HL-60 (cell line): Measurements from ENCODE around the gene CHID1.

Source experiments
- DNase-seq, 2 experiments: peaks; one replicate each; pipeline ENCODE4 v3.0.0-alpha.2; 2010 to 2020; ENCODE audit warnings: low read depth in 1 of 2, low spot score in 1 of 2
- H3K27ac ChIP-seq: fragments of 250-450 bp; sonication (Bioruptor Pico); replicated peaks from 2 replicates; pipeline ENCODE4 v1.5.1; 2020; ENCODE audit warnings: mild to moderate bottlenecking, moderate library complexity
- H3K27me3 ChIP-seq: fragments of 250-450 bp; sonication (Bioruptor Pico); 2 replicates; pipeline ENCODE4 v1.5.1; 2021; ENCODE audit warnings: mild to moderate bottlenecking, moderate library complexity; ENCODE audit not compliant: insufficient read depth, poor library complexity, severe bottlenecking
- H3K4me3 ChIP-seq: replicated peaks from 2 replicates; pipeline ENCODE4 v1.5.1; 2011; ENCODE audit warnings: mild to moderate bottlenecking, control low read depth, low read length; ENCODE audit not compliant: insufficient read depth
- CTCF ChIP-seq: IDR thresholded peaks from one replicate; pipeline ENCODE4 v1.5.1; 2011; ENCODE audit warnings: low read length, control low read depth, inconsistent platforms; ENCODE audit not compliant: insufficient read depth
- GABPA ChIP-seq: IDR thresholded peaks from 2 replicates; pipeline ENCODE4 v1.6.1; 2012; ENCODE audit warnings: low read depth
- POLR2AphosphoS5 ChIP-seq: IDR thresholded peaks from 2 replicates; pipeline ENCODE4 v1.6.1; 2012; ENCODE audit warnings: low read depth
- REST ChIP-seq: IDR thresholded peaks from 2 replicates; pipeline ENCODE4 v1.6.1; 2012; ENCODE audit warnings: low read depth; ENCODE audit not compliant: insufficient replicate concordance
- SPI1 ChIP-seq: IDR thresholded peaks from 2 replicates; pipeline ENCODE4 v1.6.1; 2012; ENCODE audit warnings: low read depth, mild to moderate bottlenecking, borderline replicate concordance

Gene CHID1

GRCh38 chr11:905952-906351 lies 4.7 kb downstream of the CHID1 start:
- DNase-seq = no peak
- Histone ChIP-seq H3K27me3 (no peaks in the 10 kb centered on the region), H3K27ac (no peak overlapping the region), H3K4me3 (no peak overlapping the region)
- TF ChIP-seq REST (no peak), POLR2AphosphoS5 (no peak), SPI1 (no peak), CTCF (no peak), GABPA (no peak)

GRCh38 chr11:904380-904779 lies 6.2 kb downstream of the CHID1 start:
- H3K4me3 ChIP-seq = no peak overlapping the region
- no peak overlapping the region for H3K27ac ChIP-seq
- no peaks in the 10 kb centered on the region for H3K27me3 ChIP-seq
- no peak for DNase-seq
- TF ChIP-seq POLR2AphosphoS5 (no peak), SPI1 (no peak), CTCF (no peak), REST (no peak), GABPA (no peak)

GRCh38 chr11:901452-902061 lies 9.1 kb downstream of the CHID1 start:
- no peak for TF ChIP-seq CTCF
- no peak for TF ChIP-seq GABPA
- no peak for TF ChIP-seq SPI1
- TF ChIP-seq POLR2AphosphoS5 = no peak
- TF ChIP-seq REST = no peak

More at GRCh38 chr11:901452-902061, 9.1 kb downstream of the CHID1 start:
- no peaks in the 10 kb centered on the region for H3K27me3 ChIP-seq
- no peak overlapping the region for H3K27ac ChIP-seq
- no peak for DNase-seq
- H3K4me3 ChIP-seq = no peak overlapping the region
